Activated T-helper 1 cell treated with Interleukin-2 at 50 U/mL for 16 hours (primary cell): Measurements from ENCODE around the gene PPARGC1A.

Experiments used
- DNase-seq: peaks from one replicate; pipeline ENCODE4 v3.0.0-alpha.2; 2020; ENCODE audit warnings: low read depth

PPARGC1A gene

DNA sequence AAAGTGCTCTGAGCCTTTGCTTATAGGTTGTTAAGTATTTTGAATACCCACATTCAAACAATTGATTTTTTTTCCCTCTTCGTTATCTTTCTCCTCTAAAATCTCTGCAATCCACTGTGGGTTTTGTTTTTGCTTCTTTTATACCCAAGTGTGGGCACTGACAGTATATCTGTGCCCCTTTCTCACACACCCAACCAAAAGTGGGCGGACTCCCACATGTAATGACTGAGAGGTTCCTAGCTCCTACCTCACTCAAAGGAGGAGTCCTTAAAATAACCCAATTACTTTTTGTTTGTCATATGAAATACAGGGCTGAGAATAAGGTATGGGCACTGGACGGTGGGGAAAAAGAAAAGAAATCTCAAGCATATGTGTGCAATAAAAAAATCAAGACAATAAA is 51.7 kb downstream of the PPARGC1A start:
- no peak for DNase-seq

DNA sequence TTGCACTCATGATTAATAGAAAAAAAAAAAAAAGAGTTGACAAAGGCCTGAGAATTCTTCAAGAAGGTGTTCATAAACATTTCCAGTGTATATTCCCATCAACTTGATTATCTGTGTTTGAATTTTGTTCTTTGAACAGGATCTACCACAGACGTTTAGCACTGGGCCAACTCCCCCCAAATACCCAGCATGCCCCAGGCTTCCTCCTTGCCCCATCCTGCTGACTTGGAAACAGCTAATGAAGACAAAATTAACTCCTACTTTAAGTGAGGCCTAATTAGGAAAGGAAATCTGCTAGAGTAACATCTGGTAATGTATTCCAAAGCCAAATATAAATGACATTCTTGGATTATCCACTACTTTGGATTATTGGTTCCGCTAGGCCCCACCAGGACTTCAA is 52.5 kb downstream of the PPARGC1A start:
- no peak for DNase-seq

DNA sequence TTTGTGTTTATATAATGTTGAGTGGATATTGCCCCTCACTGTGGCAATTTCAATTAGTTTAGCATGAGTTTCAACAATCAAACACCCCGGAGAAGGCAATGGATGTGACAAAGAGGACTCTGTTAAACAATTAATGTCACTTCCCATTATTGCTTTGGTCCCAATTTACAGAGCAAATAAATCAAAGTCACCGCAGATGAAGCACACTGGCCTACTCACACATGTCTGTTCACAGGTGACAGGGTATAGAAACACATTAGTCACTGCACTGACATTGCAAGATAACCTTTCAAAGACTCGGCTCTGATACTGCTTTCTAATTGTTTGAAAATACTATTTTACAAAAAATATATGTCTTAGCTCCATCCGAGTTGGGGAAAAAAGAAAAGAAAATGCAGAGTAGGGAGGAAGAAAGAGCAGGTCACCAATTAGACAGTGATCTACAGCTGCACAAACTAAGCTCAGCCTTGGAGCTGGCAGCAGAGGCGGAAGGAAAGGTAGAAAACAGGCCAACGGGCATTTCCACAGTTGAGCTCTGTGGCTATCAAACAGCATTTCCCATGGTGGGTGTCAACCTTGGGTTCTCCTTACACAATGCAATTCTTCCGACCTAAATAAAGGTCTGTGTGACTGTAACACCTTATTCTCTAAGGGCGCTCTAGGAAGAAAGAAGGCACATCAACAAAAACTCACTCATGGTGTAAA is 53.9 kb downstream of the PPARGC1A start:
- DNase-seq: no peak

DNA sequence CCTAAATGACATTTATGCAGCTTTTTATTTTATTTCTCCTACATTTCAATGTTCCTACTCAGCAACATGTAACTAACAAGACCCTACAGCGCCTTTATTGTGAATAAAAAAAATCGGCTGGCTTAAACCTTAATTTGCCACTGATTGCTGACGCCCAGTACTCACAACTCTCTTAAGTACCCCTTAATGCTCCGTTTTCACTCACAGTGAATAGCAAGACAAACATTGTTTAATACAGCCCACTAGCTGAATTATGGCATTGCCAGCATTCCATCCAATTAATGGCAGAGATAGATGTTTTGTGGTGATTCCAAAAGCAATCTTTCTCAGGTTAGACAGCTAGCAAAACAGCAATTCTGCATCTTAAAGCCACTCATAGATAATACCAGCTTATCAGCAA is 61.1 kb downstream of the PPARGC1A start:
- no peak for DNase-seq

DNA sequence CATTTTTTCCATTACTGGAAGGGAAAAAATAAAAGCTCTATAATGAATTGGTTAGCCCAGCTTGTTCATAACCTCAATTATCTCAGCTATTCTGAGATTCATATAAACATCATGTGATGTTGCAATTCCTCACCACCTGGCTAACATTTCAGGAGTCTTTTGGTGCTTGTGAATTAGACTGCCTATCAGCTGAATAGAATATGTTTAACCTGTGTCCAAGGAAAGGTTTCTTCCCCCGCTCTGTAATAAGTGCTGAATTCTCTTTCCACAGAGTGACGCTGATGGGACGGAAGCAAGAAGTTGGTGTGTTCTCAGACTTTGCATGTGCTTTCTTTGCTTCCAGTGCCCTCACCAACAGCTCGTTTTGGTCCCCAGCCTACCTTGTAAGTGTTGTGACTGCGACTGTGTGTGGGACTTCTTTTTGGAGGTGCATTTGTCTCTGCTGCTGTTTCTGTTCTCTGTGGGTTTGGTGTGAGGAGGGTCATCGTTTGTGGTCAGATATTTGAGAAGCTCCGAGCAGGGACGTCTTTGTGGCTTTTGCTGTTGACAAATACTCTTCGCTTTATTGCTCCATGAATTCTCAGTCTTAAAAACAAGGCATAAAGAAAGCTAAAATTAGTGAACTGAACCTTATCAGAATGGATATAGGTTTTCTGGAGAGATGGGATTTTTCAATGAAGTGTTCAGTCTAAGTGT is 61.7 kb downstream of the PPARGC1A start:
- DNase-seq: no peak

DNA sequence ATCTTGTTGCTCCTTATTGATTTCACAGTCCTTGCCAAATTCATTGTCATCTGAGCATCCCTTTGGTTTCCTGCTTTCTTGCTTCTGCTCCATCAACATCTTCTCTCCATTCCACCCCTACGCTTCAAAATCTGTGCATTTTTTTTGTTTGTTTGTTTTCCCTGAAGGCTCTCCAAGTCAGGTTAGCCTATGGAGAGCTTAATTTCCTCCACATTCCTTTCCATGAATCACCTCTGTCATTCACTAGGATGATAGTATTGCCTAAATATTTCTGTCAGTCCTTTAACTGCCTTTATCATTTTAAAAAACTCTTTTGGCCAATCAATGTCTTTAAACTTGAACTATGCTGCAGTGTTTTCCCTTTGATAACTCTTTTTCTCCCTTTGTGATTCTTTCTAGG is 67.7 kb downstream of the PPARGC1A start:
- DNase-seq: no peak

DNA sequence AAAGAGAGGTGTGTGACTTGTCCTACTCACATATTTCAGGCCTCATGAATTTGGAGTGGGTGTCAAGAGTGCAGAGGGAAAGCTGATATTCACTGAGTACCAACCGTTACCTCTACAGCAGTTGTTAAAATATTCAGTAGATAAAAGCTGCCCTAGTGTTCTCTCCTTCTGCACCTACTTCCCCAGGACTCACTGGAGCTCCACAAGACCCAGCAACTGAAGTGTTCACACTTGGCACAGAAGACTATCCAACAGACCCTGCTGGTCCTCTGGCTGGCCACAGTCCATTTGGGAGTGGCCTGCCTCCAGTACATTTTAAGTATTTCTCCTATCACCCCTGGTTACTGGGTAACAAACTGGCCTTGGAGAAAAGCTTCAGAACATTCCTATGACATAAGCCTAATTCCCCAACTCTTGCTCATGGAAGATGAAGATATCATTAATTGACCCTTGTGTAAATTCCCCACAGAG is 70.8 kb downstream of the PPARGC1A start:
- DNase-seq: no peak

DNA sequence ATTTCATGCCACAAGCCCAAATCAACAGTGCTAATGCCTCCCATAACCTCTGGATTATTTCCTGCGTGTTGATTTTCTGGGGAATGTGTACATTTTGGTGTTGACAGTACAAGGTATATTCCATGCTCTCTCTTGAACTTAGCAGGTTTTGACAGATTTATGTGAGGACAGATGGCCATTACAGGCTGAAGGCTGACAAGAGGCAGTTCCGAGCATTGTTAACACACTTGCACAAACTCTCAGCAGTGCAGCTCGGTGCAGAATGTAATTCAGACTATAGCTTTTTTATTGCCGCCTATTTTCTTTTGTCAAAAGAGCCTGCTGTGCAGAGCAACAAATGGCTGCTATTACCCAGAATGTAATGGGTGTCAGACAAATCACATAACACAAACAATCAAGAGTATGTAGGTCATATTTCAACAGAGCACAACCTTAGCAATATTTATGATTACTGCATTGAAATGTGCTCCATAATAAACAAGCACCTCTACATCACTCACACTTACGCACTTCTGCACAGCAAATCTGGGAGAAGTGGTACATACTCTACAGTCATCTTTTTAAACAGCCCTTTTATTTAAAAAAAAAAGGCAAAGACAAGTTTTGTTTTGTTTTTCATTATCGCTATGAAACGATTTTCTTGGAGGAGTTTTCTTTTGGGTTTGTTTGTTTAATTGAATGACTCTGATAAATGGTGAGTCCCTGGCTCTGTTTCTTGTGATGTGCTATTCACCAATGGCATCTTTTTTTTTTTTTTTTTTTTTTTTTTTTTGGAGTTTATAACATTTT is 71.6 kb downstream of the PPARGC1A start:
- no peak for DNase-seq

DNA sequence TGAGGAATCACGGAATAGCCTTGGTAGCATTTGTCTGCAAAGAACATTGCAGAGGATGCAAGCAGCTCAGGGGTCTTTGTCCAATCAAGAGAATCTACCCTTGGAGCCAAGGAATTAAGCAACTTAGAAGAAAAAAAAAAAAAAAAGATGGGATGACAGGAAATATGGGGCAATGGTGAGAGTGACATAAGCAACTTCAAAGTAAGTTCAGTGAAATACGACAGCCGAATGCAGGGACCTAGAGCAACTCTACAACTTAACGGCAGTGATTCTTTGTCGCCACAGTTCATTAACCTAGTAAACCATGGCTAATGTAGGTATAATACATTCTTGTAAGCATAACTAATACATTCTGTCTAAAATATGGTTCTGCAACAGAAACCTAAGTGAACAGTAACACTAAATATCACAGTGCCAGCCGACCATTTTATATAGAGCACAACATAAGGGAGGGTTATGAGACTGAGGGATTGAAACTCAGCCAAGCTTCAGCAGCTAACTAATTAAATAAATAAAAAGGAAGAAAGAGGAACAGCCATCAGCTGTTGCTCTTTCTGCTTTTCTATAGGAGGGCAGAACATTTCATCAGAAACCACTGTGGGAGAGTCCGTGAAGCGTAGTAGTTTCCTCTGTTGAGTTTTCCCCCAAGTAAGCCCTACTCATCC is 74.7 kb downstream of the PPARGC1A start:
- DNase-seq: no peak

DNA sequence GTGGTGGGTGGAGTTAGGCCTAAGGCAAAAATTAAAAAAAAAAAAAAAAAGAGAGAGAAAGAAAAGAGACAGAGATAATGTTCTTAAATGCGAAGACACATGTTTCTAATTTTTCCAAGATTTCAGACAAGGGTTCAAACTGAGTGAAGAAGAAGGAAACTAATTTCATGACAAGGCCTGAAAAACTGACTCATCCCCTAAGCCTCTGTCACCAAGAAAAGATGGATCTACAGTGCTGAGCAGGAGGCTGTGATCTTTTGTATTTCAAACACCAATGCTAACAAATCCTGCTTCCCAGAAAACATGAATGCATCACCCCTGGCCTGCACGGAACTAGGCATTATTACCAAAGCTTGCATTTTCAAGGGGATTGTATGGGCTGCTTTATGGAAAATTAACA is 75.3 kb downstream of the PPARGC1A start:
- no peak for DNase-seq

DNA sequence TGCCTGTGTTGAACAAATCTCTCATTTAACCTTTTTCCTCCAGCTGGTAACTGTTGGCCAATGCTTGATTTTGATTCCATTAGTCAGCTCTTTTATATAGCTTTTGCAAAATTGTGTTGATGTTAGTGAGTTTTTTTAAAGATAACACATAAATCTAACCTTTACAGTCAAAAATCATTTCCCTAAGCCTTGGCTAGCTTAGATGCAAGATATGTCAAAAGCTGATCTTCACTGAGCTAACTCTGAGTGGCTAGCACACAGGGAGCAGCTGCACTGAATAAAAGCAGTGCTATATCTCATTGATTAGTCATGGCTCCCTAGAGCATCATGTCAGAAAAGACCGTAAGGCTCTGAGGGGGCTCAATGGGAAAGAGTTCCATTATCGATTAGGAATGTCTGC is 78.7 kb downstream of the PPARGC1A start:
- no peak for DNase-seq

DNA sequence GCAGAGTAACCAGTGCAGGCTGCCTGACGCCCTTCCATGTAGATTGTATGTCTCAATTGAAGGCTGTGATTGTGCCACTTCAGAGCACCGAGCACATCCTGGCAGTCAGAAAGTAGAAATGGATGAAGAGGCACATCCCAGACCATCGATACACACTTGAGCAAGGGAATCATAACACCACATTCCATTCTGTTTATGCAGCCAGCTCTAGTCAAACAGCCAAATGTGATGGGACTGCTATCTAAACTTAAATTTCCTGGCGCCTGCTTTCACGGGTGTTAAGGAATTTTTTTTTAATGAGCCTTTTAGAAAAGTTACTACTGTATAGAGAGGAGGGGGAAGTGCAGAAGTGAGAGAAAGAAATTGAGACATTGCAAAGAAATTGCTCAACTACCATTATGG is 84.4 kb downstream of the PPARGC1A start:
- DNase-seq: no peak

DNA sequence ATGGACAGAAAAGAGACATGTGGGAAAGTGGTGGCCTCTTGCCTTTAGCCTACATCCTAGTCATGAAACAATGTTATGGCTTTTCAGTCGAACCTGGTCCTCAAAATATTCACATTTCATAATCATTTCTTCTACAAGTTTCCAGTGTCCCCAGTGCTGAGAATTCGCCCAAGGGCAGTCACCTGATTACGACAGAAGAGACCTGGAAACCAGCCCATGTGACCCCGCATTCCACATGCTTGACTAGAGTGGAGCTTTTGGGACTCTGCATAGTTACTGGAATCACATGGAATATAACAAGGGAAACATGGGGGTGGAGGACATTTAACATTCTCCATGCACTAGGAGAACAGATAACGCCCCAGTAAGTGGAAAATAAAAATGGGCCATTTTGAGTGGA is 100.1 kb downstream of the PPARGC1A start:
- no peak for DNase-seq

DNA sequence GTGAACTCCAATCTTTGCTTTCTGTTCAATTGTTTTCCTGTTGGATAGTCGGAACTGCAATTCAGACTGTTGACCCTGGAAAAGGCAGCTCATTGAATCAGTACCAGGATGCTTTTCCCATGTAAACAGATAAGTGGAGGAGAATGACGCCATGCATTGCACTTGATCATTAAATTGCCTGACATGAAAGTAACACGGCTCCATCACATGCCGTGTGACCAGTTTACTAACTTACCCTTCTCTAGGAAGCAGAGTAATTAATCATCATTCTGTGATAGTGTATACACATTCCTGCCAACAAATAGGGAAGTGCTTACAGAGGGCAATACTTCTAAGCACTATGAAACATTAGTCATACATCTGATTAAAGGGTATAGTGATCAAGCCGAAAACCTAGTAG is 101.4 kb downstream of the PPARGC1A start:
- DNase-seq: no peak

DNA sequence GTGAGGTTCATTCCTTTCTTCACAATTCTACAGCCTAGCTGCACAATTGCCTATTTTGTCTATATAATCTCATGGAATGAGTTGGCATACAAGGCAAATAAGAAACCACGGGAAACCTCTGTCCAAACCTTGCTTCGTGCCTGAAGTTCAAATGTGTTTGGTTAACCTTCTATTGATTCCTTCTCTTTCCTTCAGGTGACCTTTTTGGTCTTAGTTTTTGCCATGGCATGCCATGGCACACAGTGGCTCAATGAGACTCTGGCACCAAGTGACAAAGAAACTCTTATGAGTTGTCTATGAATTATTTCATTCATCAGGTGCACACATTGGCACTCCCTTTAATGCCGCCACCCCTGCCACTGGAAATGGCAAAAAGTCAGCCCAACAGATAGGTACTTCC is 101.8 kb downstream of the PPARGC1A start:
- no peak for DNase-seq

DNA sequence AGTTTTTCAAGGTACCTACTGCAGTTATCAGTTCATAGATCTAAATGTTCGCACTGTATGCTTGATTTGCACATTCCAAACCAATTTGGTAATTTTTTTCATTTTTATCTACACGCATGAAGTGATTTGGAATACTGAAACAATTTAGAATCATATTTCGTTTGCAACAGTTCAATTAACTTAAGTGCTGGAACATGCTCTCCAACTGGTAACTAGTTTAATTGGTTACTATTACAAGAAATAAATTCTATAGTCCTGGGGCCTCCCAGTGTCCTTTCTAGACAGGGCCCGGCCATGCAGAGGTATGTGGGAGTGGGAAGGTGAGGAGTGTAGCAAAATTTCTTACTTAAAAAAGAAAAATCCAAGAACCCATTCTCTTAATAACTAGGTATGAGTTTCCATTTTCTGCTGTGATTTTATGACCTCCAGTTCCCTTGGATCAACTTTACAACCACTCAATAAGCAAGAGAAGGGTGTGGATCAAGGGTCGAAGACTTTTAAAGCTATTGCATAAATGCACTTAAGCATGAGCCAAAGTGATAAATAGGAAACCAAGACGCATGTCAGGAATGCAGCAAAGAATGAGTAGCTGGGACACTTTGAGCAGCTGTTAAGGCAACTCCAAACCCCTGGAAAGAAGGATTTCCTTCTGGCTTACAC is 106.9 kb downstream of the PPARGC1A start:
- no peak for DNase-seq

DNA sequence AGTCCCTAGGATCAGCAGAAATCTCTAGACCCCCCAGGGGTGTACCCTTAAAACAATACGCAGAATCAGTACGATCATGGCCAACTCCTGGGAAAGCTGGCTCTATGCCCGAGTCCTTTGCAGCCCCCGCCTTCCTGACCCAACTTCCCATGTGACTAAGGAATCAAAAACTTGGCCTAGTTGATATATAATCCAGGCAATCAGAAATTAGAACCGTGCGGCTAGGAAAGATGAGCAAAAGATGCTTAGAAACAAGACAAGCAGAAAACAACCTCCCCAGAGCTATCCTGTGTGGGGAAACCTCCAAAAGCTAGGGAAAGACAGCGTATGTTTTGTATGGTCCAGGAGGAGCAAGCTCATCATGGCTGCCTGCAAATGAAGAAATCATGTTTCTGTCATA is 110.0 kb downstream of the PPARGC1A start:
- no peak for DNase-seq

DNA sequence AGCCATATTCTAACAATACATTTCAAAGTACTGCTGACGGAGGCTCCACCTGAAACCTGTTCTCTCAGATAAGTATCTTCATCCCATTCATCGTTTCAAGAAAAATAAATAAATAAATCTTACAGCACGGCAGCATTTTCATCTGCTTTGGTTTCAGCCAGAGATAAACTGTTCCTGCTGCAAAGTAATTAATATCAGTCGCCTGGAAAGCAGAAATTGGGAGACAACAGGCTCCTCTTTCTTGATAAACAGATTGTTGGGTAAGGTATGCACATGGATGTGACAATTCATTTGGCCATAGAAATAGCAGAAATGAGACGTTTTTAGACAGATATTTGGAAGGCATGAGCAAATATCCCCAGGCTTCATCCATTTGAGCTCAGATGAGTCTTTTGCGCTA is 110.4 kb downstream of the PPARGC1A start:
- DNase-seq: no peak

DNA sequence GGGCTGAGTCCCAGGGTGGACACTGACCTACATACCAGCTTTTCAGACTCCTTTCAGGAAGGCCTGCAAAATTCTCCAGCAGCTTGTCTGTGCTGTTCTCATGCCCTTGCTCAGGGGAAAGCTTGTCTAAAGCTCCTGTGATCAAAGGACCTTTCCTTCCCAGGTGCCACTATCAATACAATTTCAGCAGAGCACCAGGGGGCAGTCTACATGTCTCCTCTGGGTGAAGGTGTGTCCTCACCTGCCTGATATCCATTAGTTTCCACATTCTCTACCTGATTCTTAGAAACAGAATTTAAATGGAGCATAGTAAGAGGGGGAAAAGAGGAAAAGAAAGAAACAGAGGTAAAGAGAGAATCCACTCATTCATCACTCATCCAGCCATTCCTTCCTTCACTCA is 114.2 kb downstream of the PPARGC1A start:
- DNase-seq: no peak

DNA sequence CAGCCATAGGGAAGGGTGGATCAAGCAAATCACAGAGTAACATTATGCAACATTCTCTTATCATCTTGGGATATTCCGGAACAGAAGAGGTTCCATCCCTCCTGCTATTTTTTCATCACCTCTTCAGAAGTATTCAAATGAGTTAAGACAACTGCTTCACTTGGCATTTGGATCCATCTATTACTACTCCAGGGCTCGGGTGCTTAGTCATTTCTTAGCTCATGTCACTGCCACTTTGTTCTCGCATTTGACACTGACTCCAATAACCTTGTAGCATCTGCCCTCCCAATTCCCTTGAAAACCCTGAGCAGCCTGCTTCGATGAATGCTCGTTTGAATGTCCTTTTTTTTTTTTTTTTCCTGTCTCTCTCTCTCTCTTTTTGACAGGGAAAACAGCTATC is 114.9 kb downstream of the PPARGC1A start:
- DNase-seq: no peak

DNA sequence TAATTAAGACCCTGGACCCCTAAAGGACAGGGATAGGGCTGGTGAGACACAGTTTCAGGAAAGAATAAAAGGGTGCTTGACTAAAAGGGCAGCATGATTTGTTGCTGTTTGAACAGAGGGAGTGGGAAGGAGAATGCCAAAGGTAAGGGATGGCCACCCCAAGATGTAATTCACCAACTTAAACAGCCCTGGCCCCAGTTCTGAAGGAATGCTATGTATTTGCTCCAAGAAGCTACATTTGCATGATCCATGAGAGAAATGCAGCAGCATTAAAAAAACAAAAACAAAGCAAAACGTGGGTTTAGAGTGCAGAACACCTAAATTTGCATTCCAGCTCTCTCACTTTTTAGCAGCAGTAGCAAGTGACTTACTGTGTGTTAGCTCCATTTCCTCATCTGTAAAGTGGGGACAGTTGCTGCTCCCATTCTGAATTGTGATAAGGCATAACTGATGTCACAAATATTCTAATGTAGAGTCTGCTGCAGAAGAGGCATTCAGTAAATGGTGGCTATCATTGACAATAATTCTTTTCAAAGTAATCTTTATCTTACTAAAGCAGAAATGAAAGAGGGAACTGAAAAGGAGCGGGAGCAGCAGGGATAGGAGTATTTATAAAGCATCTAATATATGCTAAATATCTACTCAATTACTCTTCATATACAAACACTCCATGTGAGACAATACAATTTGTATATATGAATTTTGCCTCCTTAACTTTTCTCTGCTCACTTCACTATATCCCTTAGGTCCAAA is 115.8 kb downstream of the PPARGC1A start:
- no peak for DNase-seq
